GM13977 (cell line): Measurements from ENCODE around the gene RNF111.

Source experiments
- DNase-seq: peaks from one replicate; pipeline ENCODE4 v3.0.0; 2012; ENCODE audit warnings: low spot score
- in situ Hi-C: fragments of 300-500 bp; cut with MboI; formaldehyde crosslinking; loops from one replicate; pipeline ENCODE4 v1.12.0; 2022; ENCODE audit warnings: low sequenced_read_pairs, low pct_unique_long_range_greater_than_20kb, mixed read lengths, inconsistent platforms; ENCODE audit not compliant: unreplicated experiment
- TF ChIP-seq, protein P1 (sequence below): IDR thresholded peaks from 2 replicates; pipeline ENCODE4 v1.5.1; 2012; ENCODE audit warnings: mild to moderate bottlenecking, control low read depth; ENCODE audit not compliant: insufficient read depth; ENCODE audit errors: extremely low read depth, missing control alignments

RNF111 gene

DNA sequence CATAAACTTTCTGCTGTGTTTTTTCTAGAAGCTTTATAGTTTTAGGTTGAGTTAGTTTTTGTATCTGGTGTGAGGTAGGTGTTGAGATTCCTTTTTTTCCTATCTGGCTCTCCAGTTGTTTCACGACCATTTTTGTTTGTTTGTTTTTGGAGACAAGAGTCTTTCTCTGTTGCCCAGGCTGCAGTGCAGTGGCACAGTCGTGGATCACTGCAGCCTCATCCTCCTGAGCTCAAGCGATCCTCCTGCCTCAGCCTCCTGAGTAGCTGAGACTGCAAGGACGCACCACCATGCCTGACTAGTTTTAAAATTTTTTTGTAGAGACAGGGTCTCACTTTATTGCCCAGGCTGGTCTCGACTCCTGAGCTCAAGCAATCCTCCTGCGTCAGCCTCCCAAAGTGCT, 20.6 kb downstream of the RNF111 start:
- TF ChIP-seq, protein P1, sequence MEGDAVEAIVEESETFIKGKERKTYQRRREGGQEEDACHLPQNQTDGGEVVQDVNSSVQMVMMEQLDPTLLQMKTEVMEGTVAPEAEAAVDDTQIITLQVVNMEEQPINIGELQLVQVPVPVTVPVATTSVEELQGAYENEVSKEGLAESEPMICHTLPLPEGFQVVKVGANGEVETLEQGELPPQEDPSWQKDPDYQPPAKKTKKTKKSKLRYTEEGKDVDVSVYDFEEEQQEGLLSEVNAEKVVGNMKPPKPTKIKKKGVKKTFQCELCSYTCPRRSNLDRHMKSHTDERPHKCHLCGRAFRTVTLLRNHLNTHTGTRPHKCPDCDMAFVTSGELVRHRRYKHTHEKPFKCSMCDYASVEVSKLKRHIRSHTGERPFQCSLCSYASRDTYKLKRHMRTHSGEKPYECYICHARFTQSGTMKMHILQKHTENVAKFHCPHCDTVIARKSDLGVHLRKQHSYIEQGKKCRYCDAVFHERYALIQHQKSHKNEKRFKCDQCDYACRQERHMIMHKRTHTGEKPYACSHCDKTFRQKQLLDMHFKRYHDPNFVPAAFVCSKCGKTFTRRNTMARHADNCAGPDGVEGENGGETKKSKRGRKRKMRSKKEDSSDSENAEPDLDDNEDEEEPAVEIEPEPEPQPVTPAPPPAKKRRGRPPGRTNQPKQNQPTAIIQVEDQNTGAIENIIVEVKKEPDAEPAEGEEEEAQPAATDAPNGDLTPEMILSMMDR: no peak
- DNase-seq: no peak
- in situ Hi-C loops: no loop called here

DNA sequence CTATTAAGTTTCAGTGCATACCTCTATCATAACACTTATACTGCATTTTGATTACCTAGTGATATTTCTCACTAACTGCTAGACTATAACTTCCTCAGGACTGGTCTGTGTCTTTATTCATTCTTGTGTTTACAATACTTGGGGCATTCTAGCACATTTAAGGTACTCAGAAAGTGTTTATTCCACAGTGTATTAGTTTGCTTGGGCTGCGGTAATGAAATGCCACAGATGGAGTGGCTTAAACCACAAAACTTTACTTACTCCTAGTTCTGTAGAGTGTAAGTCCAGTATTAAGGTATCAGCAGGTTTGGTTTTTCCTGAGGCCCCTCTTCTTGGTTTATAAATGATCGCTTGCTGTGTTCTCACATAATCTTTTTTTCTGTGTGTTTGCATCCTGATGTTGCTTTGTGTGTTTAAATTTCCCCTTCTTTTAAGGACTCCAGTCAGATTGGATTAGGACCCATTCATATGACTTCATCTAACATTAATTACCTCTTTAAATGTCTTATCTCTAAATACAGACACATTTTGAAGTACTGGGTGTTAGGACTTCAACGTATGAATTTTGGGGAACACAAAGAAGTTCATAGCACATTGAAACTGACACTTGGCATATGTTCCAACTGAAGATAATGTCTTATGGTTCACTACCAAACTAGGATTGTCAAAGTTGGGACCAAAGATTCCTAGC, 23.9 kb downstream of the RNF111 start:
- TF ChIP-seq, protein P1: no peak
- DNase-seq: no peak

GRCh38 chr15:59013246-59013873, 25.9 kb downstream of the RNF111 start:
- no peak for DNase-seq
- TF ChIP-seq, protein P1: no peak
- in situ Hi-C loops: no loop called here

More for the DNA sequence above, 23.9 kb downstream of the RNF111 start:
- in situ Hi-C loops: no loop called here

GRCh38 chr15:59014068-59014467, 26.6 kb downstream of the RNF111 start:
- in situ Hi-C loops: no loop called here
- TF ChIP-seq, protein P1: no peak
- no peak for DNase-seq

DNA sequence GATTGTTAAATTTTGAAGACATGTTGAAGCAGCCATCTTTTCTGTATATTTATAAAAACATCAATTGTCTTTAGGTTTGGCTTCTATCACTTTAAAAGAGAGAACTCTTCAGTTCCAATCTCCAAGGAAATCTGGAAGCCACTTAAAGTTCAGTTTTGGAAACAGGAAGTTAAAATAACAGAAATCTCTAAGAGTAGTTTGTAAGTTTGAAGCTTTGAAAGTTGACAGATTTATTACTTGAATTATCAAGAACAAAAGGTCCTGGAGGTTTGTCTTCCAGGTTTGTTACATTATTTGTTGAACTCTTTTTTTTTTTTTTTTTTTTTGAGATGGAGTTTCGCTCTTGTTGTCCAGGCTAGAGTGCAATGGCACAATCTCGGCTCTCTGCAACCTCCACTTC, 30.0 kb downstream of the RNF111 start:
- DNase-seq: no peak
- in situ Hi-C loops: no loop called here
- TF ChIP-seq, protein P1: no peak

- DNase-seq: no peak
- in situ Hi-C loops: no loop called here
- TF ChIP-seq, protein P1: no peak
Observed at GRCh38 chr15:59018833-59019232, 31.4 kb downstream of the RNF111 start.
